IMR-90 (cell line): ENCODE measurements around the gene NCOA7. TPM values are rescaled to one million over a fixed set of nuclear protein-coding genes. Genes with fewer than 3 reads are reported as not detected.

Experiments used
- ATAC-seq: fragments of 200-7000 bp; cut with Tn5 transposase; 2 replicates; pipeline ENCODE4 v1.9.1; 2020; ENCODE audit warnings: low read depth, mild to moderate bottlenecking, moderate library complexity
- BruUV-seq: library from RNA; stranded (reverse); fragments of 400-500 nt; replicated peaks from 2 replicates; lab custom pipeline; 2021; lab: Mats Ljungman, UMichigan
- CTCF ChIA-PET: fragments of 300-600 bp; formaldehyde crosslinking; extraction: SDS; loops from one replicate; lab custom pipeline; 2021; ENCODE audit warnings: antibody characterized with exemption; lab: Yijun Ruan, JAX
- POLR2A ChIA-PET: fragments of 300-600 bp; sonication (Branson Sonifier 250); formaldehyde crosslinking; loops from one replicate; lab custom pipeline; 2022; ENCODE audit warnings: antibody characterized with exemption; ENCODE audit not compliant: unreplicated experiment; lab: Charles Lee
- DNase-seq: peaks from one replicate; pipeline ENCODE4 v3.0.0; 2013
- H2AFZ ChIP-seq: replicated peaks from 2 replicates; pipeline ENCODE3; 2013; ENCODE audit warnings: low read length, mild to moderate bottlenecking; ENCODE audit not compliant: poor library complexity
- H2AK5ac ChIP-seq: 2 replicates; pipeline ENCODE4 v1.6.1; 2013; ENCODE audit warnings: low read depth, low read length, inconsistent platforms
- H2AK9ac ChIP-seq: replicated peaks from 2 replicates; pipeline ENCODE3; 2013; ENCODE audit warnings: mild to moderate bottlenecking, low read depth, low read length, moderate library complexity; ENCODE audit not compliant: poor library complexity
- H2BK120ac ChIP-seq: 2 replicates; pipeline ENCODE4 v1.6.1; 2013; ENCODE audit warnings: low read depth, low read length, inconsistent platforms
- H2BK15ac ChIP-seq: 3 replicates; pipeline ENCODE4 v1.6.1; 2013; ENCODE audit warnings: low read depth, low read length, inconsistent platforms
- H2BK20ac ChIP-seq: 2 replicates; pipeline ENCODE4 v1.6.1; 2013; ENCODE audit warnings: low read depth, mild to moderate bottlenecking, inconsistent platforms, low read length, moderate library complexity
- H2BK5ac ChIP-seq: 2 replicates; pipeline ENCODE4 v1.6.1; 2013; ENCODE audit warnings: mild to moderate bottlenecking, low read depth, low read length, inconsistent platforms; ENCODE audit not compliant: poor library complexity, severe bottlenecking
- H3K14ac ChIP-seq: replicated peaks from 2 replicates; pipeline ENCODE4 v1.6.1; 2013; ENCODE audit warnings: low read depth, low read length, inconsistent platforms
- H3K18ac ChIP-seq: 2 replicates; pipeline ENCODE4 v1.6.1; 2013; ENCODE audit warnings: low read depth, low read length, control low read depth
- H3K23ac ChIP-seq: 2 replicates; pipeline ENCODE4 v1.6.1; 2013; ENCODE audit warnings: low read depth, low read length, inconsistent platforms
- H3K27ac ChIP-seq: 2 replicates; pipeline ENCODE4 v1.5.1; 2013; ENCODE audit warnings: mild to moderate bottlenecking, control low read depth, low read length; ENCODE audit not compliant: insufficient read depth
- H3K27me3 ChIP-seq: 2 replicates; pipeline ENCODE4 v1.6.1; 2013; ENCODE audit warnings: low read length; ENCODE audit not compliant: control insufficient read depth, insufficient read depth
- H3K36me3 ChIP-seq: 2 replicates; pipeline ENCODE4 v1.6.1; 2013; ENCODE audit warnings: low read length, mixed read lengths; ENCODE audit not compliant: control insufficient read depth, insufficient read depth
- H3K4ac ChIP-seq: 2 replicates; pipeline ENCODE4 v1.6.1; 2013; ENCODE audit warnings: low read depth, low read length, inconsistent platforms
- H3K4me1 ChIP-seq: 2 replicates; pipeline ENCODE4 v1.6.1; 2013; ENCODE audit warnings: low read length, mixed read lengths; ENCODE audit not compliant: control insufficient read depth, insufficient read depth
- H3K4me2 ChIP-seq: 2 replicates; pipeline ENCODE4 v1.6.1; 2013; ENCODE audit warnings: low read depth, mild to moderate bottlenecking, control low read depth, low read length, moderate library complexity
- H3K4me3 ChIP-seq: 2 replicates; pipeline ENCODE4 v1.5.1; 2013; ENCODE audit warnings: low read depth, mild to moderate bottlenecking, control low read depth, low read length, moderate library complexity; ENCODE audit not compliant: insufficient read depth
- H3K56ac ChIP-seq: 2 replicates; pipeline ENCODE4 v1.6.1; 2013; ENCODE audit warnings: low read length, inconsistent platforms; ENCODE audit not compliant: insufficient read depth; ENCODE audit errors: extremely low read depth
- H3K79me1 ChIP-seq, 2 experiments: 2 replicates each; pipeline ENCODE4 v1.6.1; 2013; ENCODE audit warnings: low read length in 2 of 2, inconsistent platforms in 1 of 2, low read depth in 1 of 2
- H3K9ac ChIP-seq: 2 replicates; pipeline ENCODE4 v1.6.1; 2013; ENCODE audit warnings: low read depth, low read length, control low read depth
- H3K9me1 ChIP-seq: 2 replicates; pipeline ENCODE4 v1.6.1; 2013; ENCODE audit warnings: low read length, inconsistent platforms; ENCODE audit not compliant: insufficient read depth
- H3K9me3 ChIP-seq: 2 replicates; pipeline ENCODE4 v1.6.1; 2013; ENCODE audit warnings: low read length; ENCODE audit not compliant: control insufficient read depth, insufficient read depth
- H4K20me1 ChIP-seq: 2 replicates; pipeline ENCODE4 v1.6.1; 2013; ENCODE audit warnings: low read length, inconsistent platforms; ENCODE audit not compliant: insufficient read depth
- H4K5ac ChIP-seq: 2 replicates; pipeline ENCODE4 v1.6.1; 2013; ENCODE audit warnings: mild to moderate bottlenecking, low read depth, low read length, control low read depth
- H4K8ac ChIP-seq, 2 experiments: 2 replicates each; pipeline ENCODE4 v1.6.1; 2013; ENCODE audit warnings: low read depth in 2 of 2, low read length in 2 of 2, control low read depth in 1 of 2, inconsistent platforms in 1 of 2
- H4K91ac ChIP-seq: 2 replicates; pipeline ENCODE4 v1.6.1; 2013; ENCODE audit warnings: low read depth, low read length, inconsistent platforms; ENCODE audit not compliant: insufficient read depth
- MAFK ChIP-seq: IDR thresholded peaks from 2 replicates; pipeline ENCODE4 v1.6.1; 2012; ENCODE audit warnings: low read depth, low read length, improper control_type of control experiment
- POLR2A ChIP-seq: IDR thresholded peaks from 2 replicates; pipeline ENCODE4 v1.6.1; 2012; ENCODE audit warnings: mild to moderate bottlenecking, low read depth, low read length
- WGBS, 2 experiments: methylation state at CpG; one replicate each; pipeline versions ENCODE4 v1.1.5 to v1.1.7; 2013; ENCODE audit warnings: missing lambda C conversion rate in 2 of 2; ENCODE audit not compliant: insufficient read length in 1 of 2; ENCODE audit errors: extremely low coverage in 2 of 2; 5-methylcytosine and 5-hydroxymethylcytosine counted together
- dilution Hi-C: fragments of 300-500 bp; cut with HindIII; formaldehyde crosslinking; loops from one replicate; pipeline ENCODE4 v1.14.3; 2018; ENCODE audit warnings: low sequenced_read_pairs; ENCODE audit not compliant: unreplicated experiment
- in situ Hi-C: fragments of 300-500 bp; cut with MboI; formaldehyde crosslinking; loops from 3 replicates; pipeline ENCODE4 v1.14.3; 2019; ENCODE audit warnings: low sequenced_read_pairs, inconsistent platforms, mixed read lengths
- intact Hi-C: fragments of 100-400 bp; cut with micrococcal nuclease; formaldehyde crosslinking; loops from 2 replicates; pipeline ENCODE4 v1.10.0; 2022
- polyA plus RNA-seq, 3 experiments: library from polyadenylated mRNA; depleted of rRNA; stranded (reverse); fragments of >200 nt; gene quantifications; 2 replicates each; pipeline ENCODE4 v1.2.3, GENCODE V29; 2012; ENCODE audit warnings: low replicate concordance in 1 of 3
- total RNA-seq: library from RNA; depleted of rRNA; stranded (reverse); fragments of >200 nt; gene quantifications from 2 replicates; pipeline ENCODE4 v1.2.3, GENCODE V29; 2012

NCOA7 gene
- total and polyA plus RNA-seq, 2 of the 4 experiments (the other 2 are of a cell fraction), result 12.6 to 12.9 TPM

DNA sequence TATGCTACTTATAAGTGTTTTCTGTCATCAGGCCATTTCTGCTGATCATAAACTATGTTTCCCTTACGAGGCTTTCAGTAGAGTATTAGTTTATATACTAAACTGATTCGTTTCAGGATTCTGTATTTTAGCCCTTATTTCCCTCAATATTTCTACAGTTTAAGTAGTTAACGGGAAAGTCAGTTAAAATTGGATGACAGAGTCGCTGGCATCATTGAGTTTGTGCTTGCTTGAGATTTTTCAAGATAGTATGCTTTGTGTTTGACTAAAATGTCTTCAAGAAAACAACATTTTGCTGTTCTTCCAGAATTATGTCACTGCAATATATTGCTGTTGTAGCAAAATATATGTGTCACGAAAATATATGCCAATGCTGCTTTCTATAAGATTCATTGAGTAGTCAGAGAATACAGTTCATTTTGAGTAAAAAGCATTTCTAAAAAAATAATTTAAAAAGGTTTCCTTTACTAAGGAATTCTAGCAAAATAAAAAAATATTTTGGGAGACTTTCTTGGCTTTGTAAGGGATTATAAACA, 51.4 kb downstream of the NCOA7 start:
- ATAC-seq (no peak), DNase-seq (no peak)
- Histone ChIP-seq H3K27me3 (no peaks in the 10 kb centered on the region), H4K8ac (no peak overlapping the region), H4K20me1 (no peaks in the 10 kb centered on the region), H2AK9ac (no peak overlapping the region), H3K36me3 (no peaks in the 10 kb centered on the region), H2BK120ac (no peak overlapping the region), H2BK20ac (no peak overlapping the region), H4K91ac (no peak overlapping the region), H3K9me3 (no peaks in the 10 kb centered on the region), H2BK5ac (no peak overlapping the region), H3K4me2 (no peak overlapping the region), H2AFZ (no peak overlapping the region), H3K9me1 (no peaks in the 10 kb centered on the region; the same call in 1 of the 2 replicates), H3K79me1 (no peaks in the 10 kb centered on the region; a peak in 2 of 4 replicates), H3K23ac (no peak overlapping the region), H2AK5ac (no peak overlapping the region), H3K9ac (no peak overlapping the region), H3K14ac (no peak overlapping the region), H3K56ac (no peak overlapping the region), H3K27ac (no peak overlapping the region), H3K4ac (no peak overlapping the region), H3K18ac (no peak overlapping the region), H3K4me1 (no peaks in the 10 kb centered on the region; the same call in 1 of the 2 replicates), H3K4me3 (no peak overlapping the region), H4K5ac (no peak overlapping the region), H2BK15ac (no peak overlapping the region)
- WGBS, 2 experiments, result no CpG with 5 or more reads among the region's 5 CpGs
- BruUV-seq, result no TSS peak
- ChIA-PET CTCF (no interaction called here), POLR2A (no interaction called here)
- intact Hi-C loops, result no loop called here
- in situ Hi-C loops, result no loop called here
- peak; percentile 49; the same call in 1 of the 2 replicates for TF ChIP-seq MAFK
- TF ChIP-seq POLR2A, result no peak
- dilution Hi-C loops, result no loop called here
